CD14-positive monocyte (primary cell): ENCODE measurements around the gene SELENOM. TPM values are rescaled to one million over a fixed set of nuclear protein-coding genes. Genes with fewer than 3 reads are reported as not detected.

Experiments used
- DNase-seq, 3 donors: peaks; one replicate each; pipeline ENCODE4 v3.0.0-alpha.2; 2011 to 2022
- H2AFZ ChIP-seq: 2 replicates; pipeline ENCODE4 v1.6.0; 2012; ENCODE audit warnings: mild to moderate bottlenecking, low read depth, low read length, inconsistent platforms; ENCODE audit not compliant: insufficient read depth, poor library complexity, severe bottlenecking
- H3K27ac ChIP-seq, 2 donors: 1 replicate in 1 of 2; 2 replicates in 1 of 2; pipeline ENCODE4 v1.5.1; 2012 to 2013; ENCODE audit warnings: low read length in 2 of 2, control low read depth in 1 of 2, inconsistent platforms in 1 of 2, low read depth in 1 of 2, mild to moderate bottlenecking in 1 of 2
- H3K27me3 ChIP-seq, 2 donors: one replicate each; pipeline versions ENCODE4 v1.6.0 to v1.6.1; 2011 to 2013; ENCODE audit warnings: low read length in 2 of 2; ENCODE audit not compliant: control insufficient read depth in 2 of 2, insufficient read depth in 2 of 2
- H3K36me3 ChIP-seq, 2 donors: replicated peaks in 1 of 2; 1 replicate in 1 of 2; 2 replicates in 1 of 2; pipeline versions ENCODE4 v1.5.1 to v1.6.1; 2012 to 2013; ENCODE audit warnings: low read length in 2 of 2, control low read depth in 1 of 2, inconsistent platforms in 1 of 2, mild to moderate bottlenecking in 1 of 2; ENCODE audit not compliant: insufficient read depth in 2 of 2, control insufficient read depth in 1 of 2
- H3K4me1 ChIP-seq, 2 donors: 1 replicate in 1 of 2; 2 replicates in 1 of 2; pipeline versions ENCODE4 v1.5.1 to v1.6.1; 2012 to 2013; ENCODE audit warnings: low read length in 2 of 2, control low read depth in 1 of 2, inconsistent platforms in 1 of 2, mild to moderate bottlenecking in 1 of 2, moderate library complexity in 1 of 2; ENCODE audit not compliant: insufficient read depth in 2 of 2, control insufficient read depth in 1 of 2
- H3K4me2 ChIP-seq: replicated peaks from 2 replicates; pipeline ENCODE3; 2012; ENCODE audit warnings: low read length, moderate library complexity, mild to moderate bottlenecking; ENCODE audit not compliant: poor library complexity, severe bottlenecking; ENCODE audit errors: extremely low read depth
- H3K4me3 ChIP-seq, 3 experiments: fragments of 200-600 bp in 1 of 3; sonication (generic) in 1 of 3; replicated peaks in 1 of 3; 1 replicate in 2 of 3; 2 replicates in 1 of 3; pipeline ENCODE4 v1.5.1; 2011 to 2013; ENCODE audit warnings: low read length in 3 of 3, mild to moderate bottlenecking in 3 of 3, control low read depth in 2 of 3, low read depth in 2 of 3, inconsistent platforms in 1 of 3, moderate library complexity in 1 of 3
- H3K79me2 ChIP-seq: 2 replicates; pipeline ENCODE4 v1.6.0; 2012; ENCODE audit warnings: mild to moderate bottlenecking, control low read depth, inconsistent platforms, low read length, moderate library complexity; ENCODE audit not compliant: insufficient read depth
- H3K9ac ChIP-seq: 2 replicates; pipeline ENCODE4 v1.6.0; 2017; ENCODE audit warnings: low read length, mild to moderate bottlenecking; ENCODE audit not compliant: insufficient read depth, poor library complexity, severe bottlenecking
- H3K9me3 ChIP-seq, 2 donors: replicated peaks in 1 of 2; 1 replicate in 1 of 2; 2 replicates in 1 of 2; pipeline versions ENCODE4 v1.5.1 to v1.6.1; 2012 to 2013; ENCODE audit warnings: low read length in 2 of 2, control low read depth in 1 of 2; ENCODE audit not compliant: control insufficient read depth in 1 of 2, insufficient read depth in 1 of 2
- H4K20me1 ChIP-seq: 2 replicates; pipeline ENCODE4 v1.6.0; 2012; ENCODE audit warnings: mild to moderate bottlenecking, low read length, control low read depth, moderate library complexity; ENCODE audit not compliant: insufficient read depth
- H3K27ac Mint-ChIP-seq, 7 donors: one replicate each; pipeline ENCODE4 v1.8.0; 2020; ENCODE audit warnings: mild to moderate bottlenecking in 7 of 7, mixed read lengths in 7 of 7, moderate library complexity in 6 of 7, inconsistent platforms in 2 of 7
- H3K27me3 Mint-ChIP-seq, 3 donors: one replicate each; pipeline ENCODE4 v1.8.0; 2021 to 2022; ENCODE audit warnings: low read depth in 3 of 3, mild to moderate bottlenecking in 3 of 3, mixed read lengths in 3 of 3, moderate library complexity in 3 of 3, inconsistent platforms in 1 of 3
- H3K36me3 Mint-ChIP-seq, 2 donors: one replicate each; pipeline ENCODE4 v1.8.0; 2020; ENCODE audit warnings: mixed read lengths in 2 of 2, inconsistent platforms in 1 of 2, mild to moderate bottlenecking in 1 of 2
- H3K4me1 Mint-ChIP-seq: one replicate; pipeline ENCODE4 v1.8.0; 2020; ENCODE audit warnings: mild to moderate bottlenecking, mixed read lengths
- H3K4me3 Mint-ChIP-seq, 2 donors: one replicate each; pipeline ENCODE4 v1.8.0; 2020; ENCODE audit warnings: mild to moderate bottlenecking in 2 of 2, mixed read lengths in 2 of 2, moderate library complexity in 1 of 2
- H3K9me3 Mint-ChIP-seq, 7 donors: one replicate each; pipeline ENCODE4 v1.8.0; 2020 to 2022; ENCODE audit warnings: mixed read lengths in 7 of 7, mild to moderate bottlenecking in 6 of 7, moderate library complexity in 6 of 7, inconsistent platforms in 2 of 7
- WGBS: methylation state at CpG from one replicate; pipeline ENCODE4 v1.1.5; 2013; ENCODE audit warnings: missing lambda C conversion rate; ENCODE audit not compliant: insufficient coverage; 5-methylcytosine and 5-hydroxymethylcytosine counted together
- intact Hi-C, 2 donors: fragments of 100-400 bp; cut with micrococcal nuclease; formaldehyde crosslinking; loops; one replicate each; pipeline versions ENCODE4 v1.15.0 to v1.15.1; 2023
- polyA plus RNA-seq, 3 donors: library from polyadenylated mRNA; depleted of rRNA in 1 of 3; unstranded in 2 of 3; stranded (reverse) in 1 of 3; fragments of 300-500 nt in 2 of 3; fragments of >200 nt in 1 of 3; fragmentation: Illumina TruSeq in 2 of 3; gene quantifications; 1 replicate in 2 of 3; 2 replicates in 1 of 3; pipeline ENCODE4 v1.2.3, GENCODE V29; 2012 to 2021
- TF ChIP-seq, protein P1 (sequence below): fragments of 200-600 bp; IDR thresholded peaks from one replicate; pipeline ENCODE4 v1.8.0; 2022; ENCODE audit warnings: antibody characterized with exemption, mild to moderate bottlenecking

The SELENOM gene
- polyA plus RNA-seq, 3 donors, result 3.2 to 7.6 (median 3.4) TPM

GRCh38 chr22:31093086-31093850 lies 14.1 kb downstream of the SELENOM start:
- Histone ChIP-seq H3K4me2 (no peak overlapping the region), H4K20me1 (no peaks in the 10 kb centered on the region), H3K27ac (no peak overlapping the region), H3K9ac (no peak overlapping the region), H3K36me3 (peaks cover 31 to 53% of the 10 kb centered on the region in 2 donors), H3K79me2 (no peaks in the 10 kb centered on the region), H3K4me3 (no peak overlapping the region), H2AFZ (no peak overlapping the region), H3K9me3 (no peaks in the 10 kb centered on the region), H3K27me3 (no peaks in the 10 kb centered on the region), H3K4me1 (no peaks in the 10 kb centered on the region)
- Mint-ChIP-seq H3K27ac (no peak overlapping the region), H3K4me3 (no peak overlapping the region), H3K4me1 (no peaks in the 10 kb centered on the region), H3K27me3 (peaks cover 0 to 1% (median 0%) of the 10 kb centered on the region in 3 donors), H3K9me3 (no peaks in the 10 kb centered on the region), H3K36me3 (peaks cover 31 to 57% of the 10 kb centered on the region in 2 donors)
- 92% methylated on average over 27 of the region's 33 CpGs for WGBS
- intact Hi-C loops, result no loop called here
- TF ChIP-seq, protein P1, sequence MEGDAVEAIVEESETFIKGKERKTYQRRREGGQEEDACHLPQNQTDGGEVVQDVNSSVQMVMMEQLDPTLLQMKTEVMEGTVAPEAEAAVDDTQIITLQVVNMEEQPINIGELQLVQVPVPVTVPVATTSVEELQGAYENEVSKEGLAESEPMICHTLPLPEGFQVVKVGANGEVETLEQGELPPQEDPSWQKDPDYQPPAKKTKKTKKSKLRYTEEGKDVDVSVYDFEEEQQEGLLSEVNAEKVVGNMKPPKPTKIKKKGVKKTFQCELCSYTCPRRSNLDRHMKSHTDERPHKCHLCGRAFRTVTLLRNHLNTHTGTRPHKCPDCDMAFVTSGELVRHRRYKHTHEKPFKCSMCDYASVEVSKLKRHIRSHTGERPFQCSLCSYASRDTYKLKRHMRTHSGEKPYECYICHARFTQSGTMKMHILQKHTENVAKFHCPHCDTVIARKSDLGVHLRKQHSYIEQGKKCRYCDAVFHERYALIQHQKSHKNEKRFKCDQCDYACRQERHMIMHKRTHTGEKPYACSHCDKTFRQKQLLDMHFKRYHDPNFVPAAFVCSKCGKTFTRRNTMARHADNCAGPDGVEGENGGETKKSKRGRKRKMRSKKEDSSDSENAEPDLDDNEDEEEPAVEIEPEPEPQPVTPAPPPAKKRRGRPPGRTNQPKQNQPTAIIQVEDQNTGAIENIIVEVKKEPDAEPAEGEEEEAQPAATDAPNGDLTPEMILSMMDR, result no peak
- no peak for DNase-seq

DNA sequence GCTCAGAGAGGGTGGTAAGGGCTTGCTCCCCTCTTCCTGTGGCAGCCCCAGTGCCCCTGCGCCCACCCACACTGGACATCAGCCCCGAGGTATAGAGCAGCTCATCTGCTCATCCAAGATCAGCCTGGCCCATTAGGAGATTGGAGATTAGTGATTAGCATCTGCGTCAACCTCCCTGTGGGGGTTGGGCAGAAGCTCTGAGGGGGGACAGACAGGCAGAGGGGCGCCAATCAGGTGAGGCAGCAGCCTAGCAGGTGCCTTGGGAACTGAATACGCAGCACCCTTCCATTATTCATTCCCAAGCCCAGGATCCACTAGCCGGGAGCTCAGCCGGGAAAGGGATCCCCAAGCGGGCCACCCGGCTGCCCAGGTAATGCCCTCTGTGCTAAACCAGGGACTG lies 15.2 kb downstream of the SELENOM start:
- intact Hi-C loops, result no loop called here
- Histone ChIP-seq H3K27ac (no peak overlapping the region), H3K4me2 (no peak overlapping the region), H3K9me3 (no peaks in the 10 kb centered on the region), H3K9ac (no peak overlapping the region), H3K79me2 (no peaks in the 10 kb centered on the region), H2AFZ (no peak overlapping the region), H3K4me1 (no peaks in the 10 kb centered on the region), H3K36me3 (peaks cover 30 to 56% of the 10 kb centered on the region in 2 donors), H3K4me3 (no peak overlapping the region), H3K27me3 (no peaks in the 10 kb centered on the region), H4K20me1 (no peaks in the 10 kb centered on the region)
- no peak for DNase-seq
- Mint-ChIP-seq H3K4me3 (no peak overlapping the region), H3K27me3 (peaks cover 0 to 2% (median 1%) of the 10 kb centered on the region in 3 donors), H3K27ac (no peak overlapping the region), H3K36me3 (peaks cover 30 to 57% of the 10 kb centered on the region in 2 donors), H3K9me3 (no peaks in the 10 kb centered on the region), H3K4me1 (no peaks in the 10 kb centered on the region)
- WGBS, result no CpG with 5 or more reads among the region's 9 CpGs
- TF ChIP-seq, protein P1, result no peak
